Parathyroid adenoma (tissue), 2 donors: Measurements from ENCODE around the gene GPATCH2L.

Experiments
- H2AFZ ChIP-seq: fragments of 300-600 bp; sonication (generic); one replicate; pipeline ENCODE4 v1.7.0; 2017; ENCODE audit warnings: antibody characterized with exemption, mild to moderate bottlenecking
- H3K27ac ChIP-seq: fragments of 300-600 bp; sonication (generic); one replicate; pipeline ENCODE4 v1.7.0; 2017
- H3K27me3 ChIP-seq: fragments of 300-600 bp; sonication (generic); one replicate; pipeline ENCODE4 v1.7.0; 2017; ENCODE audit warnings: low read length; ENCODE audit not compliant: control insufficient read depth, insufficient read depth
- H3K36me3 ChIP-seq: fragments of 300-600 bp; sonication (generic); one replicate; pipeline ENCODE4 v1.7.0; 2017; ENCODE audit warnings: low read length; ENCODE audit not compliant: control insufficient read depth, insufficient read depth
- H3K4me1 ChIP-seq: fragments of 300-600 bp; sonication (generic); one replicate; pipeline ENCODE4 v1.7.0; 2017; ENCODE audit warnings: control low read depth
- H3K4me2 ChIP-seq: fragments of 300-600 bp; sonication (generic); one replicate; pipeline ENCODE4 v1.7.0; 2017; ENCODE audit warnings: low read length
- H3K4me3 ChIP-seq: fragments of 300-600 bp; sonication (generic); one replicate; pipeline ENCODE4 v1.7.0; 2017; ENCODE audit warnings: low read depth, low read length
- H3K79me2 ChIP-seq: fragments of 300-600 bp; sonication (generic); one replicate; pipeline ENCODE4 v1.7.0; 2017; ENCODE audit warnings: control low read depth
- H3K9ac ChIP-seq: fragments of 300-600 bp; sonication (generic); one replicate; pipeline ENCODE4 v1.7.0; 2017; ENCODE audit warnings: mild to moderate bottlenecking
- H3K9me3 ChIP-seq: fragments of 300-600 bp; sonication (generic); one replicate; pipeline ENCODE4 v1.7.0; 2017; ENCODE audit warnings: low read length; ENCODE audit not compliant: control insufficient read depth
- TF ChIP-seq, protein P1 (sequence below): fragments of 300-600 bp; sonication (generic); IDR thresholded peaks from one replicate; pipeline ENCODE4 v1.7.0; 2017; ENCODE audit warnings: antibody characterized with exemption, mild to moderate bottlenecking
- donor health status: primary hyperparathyroidism.

The GPATCH2L gene

DNA sequence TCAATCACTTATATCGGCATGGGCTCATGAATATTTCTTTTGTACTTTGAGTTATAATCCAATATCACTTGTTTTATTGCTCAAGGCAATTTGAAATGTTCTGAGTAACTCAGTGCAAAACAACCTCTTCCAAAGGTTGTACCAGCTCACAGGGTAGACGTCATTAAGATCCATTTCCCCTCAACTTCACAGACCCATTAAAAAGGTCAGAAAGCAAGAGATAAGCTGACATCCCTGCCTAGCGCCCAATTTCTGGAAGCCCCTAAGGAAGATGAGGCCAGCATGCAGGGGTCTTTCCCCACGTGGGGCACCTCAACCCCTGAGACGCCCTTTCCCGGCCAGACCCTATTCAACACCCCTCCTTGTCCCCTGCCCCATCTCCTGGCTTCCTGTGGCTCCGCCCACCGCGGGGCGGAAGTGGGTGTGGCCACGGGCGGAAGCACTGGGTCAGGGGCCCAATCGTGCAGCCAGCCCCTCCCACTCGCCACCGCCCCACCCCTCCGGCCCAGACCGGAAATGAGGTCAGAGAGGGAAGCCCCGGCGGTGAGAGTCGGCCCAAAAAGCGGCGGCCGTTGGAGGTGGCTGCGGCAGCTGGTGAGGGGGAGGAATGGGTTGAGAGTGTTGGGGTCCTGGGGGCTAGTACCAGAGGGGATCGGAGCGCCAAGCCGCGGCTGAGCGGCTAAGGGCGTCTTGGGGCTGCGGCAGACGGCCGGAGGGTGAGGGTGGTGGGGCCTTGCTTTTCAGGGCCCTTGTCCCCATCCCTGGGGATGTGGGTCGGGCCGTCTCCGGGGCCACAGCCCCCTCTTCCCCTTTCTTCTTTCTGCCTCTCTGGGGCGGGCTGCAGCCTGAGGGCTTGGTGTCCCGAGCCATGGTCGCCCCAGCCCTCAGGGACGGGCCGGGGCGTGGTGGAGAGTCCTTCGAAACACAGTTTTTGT lies at the start of gene GPATCH2L:
TSS of gene GPATCH2L (plus strand) at position 525 of the 935 bp plus-strand sequence. CDS start 2,442 bp downstream, outside the sequence.
- H3K4me3 ChIP-seq: peak within 1 kb of the TSS; percentile 88
- peak within 1 kb of the TSS; percentile 50 for H3K27ac ChIP-seq
- TF ChIP-seq, protein P1, sequence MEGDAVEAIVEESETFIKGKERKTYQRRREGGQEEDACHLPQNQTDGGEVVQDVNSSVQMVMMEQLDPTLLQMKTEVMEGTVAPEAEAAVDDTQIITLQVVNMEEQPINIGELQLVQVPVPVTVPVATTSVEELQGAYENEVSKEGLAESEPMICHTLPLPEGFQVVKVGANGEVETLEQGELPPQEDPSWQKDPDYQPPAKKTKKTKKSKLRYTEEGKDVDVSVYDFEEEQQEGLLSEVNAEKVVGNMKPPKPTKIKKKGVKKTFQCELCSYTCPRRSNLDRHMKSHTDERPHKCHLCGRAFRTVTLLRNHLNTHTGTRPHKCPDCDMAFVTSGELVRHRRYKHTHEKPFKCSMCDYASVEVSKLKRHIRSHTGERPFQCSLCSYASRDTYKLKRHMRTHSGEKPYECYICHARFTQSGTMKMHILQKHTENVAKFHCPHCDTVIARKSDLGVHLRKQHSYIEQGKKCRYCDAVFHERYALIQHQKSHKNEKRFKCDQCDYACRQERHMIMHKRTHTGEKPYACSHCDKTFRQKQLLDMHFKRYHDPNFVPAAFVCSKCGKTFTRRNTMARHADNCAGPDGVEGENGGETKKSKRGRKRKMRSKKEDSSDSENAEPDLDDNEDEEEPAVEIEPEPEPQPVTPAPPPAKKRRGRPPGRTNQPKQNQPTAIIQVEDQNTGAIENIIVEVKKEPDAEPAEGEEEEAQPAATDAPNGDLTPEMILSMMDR: no peak
- H3K27me3 ChIP-seq: no peaks in the 10 kb centered on the region
- no peaks in the 10 kb centered on the region for H3K9me3 ChIP-seq
- peak within 1 kb of the TSS; percentile 84 for H3K4me2 ChIP-seq
- peaks cover 16% of the 10 kb centered on the region for H3K4me1 ChIP-seq
- peak within 1 kb of the TSS; percentile 96 for H2AFZ ChIP-seq
- H3K36me3 ChIP-seq: no peaks in the 10 kb centered on the region
- peak within 1 kb of the TSS; percentile 88 for H3K9ac ChIP-seq
- H3K79me2 ChIP-seq: peaks cover 30% of the 10 kb centered on the region

DNA sequence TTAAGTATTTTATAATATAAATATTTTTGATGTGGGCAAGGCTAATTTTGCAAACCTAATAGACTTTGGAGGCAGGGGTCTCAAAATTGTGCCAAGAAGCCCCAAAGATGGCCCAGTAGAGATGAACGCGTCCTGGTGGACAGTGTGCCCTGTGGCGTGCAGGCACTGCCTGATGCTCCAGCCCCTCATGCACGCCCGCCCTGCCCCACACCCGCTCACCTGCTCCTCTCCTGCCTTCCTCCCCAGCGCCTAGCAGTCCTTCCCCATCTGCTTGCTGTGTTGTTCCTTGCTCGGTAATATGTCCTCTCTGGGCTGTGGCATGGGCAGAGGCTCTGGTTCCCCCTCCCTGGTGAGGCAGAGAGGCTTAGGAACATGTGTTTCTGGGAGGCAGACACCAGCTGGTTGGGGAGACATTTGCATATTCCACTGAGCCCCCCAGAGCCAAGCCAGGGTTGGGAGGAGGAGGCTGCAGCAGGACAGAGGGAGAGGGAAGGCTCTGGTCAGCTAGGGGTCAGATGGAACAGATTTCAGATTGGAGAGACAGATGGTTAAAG lies 46.8 kb upstream of the GPATCH2L start:
- no peak overlapping the region for H3K9ac ChIP-seq
- H2AFZ ChIP-seq: no peak overlapping the region
- H3K4me2 ChIP-seq: no peak overlapping the region
- H3K27me3 ChIP-seq: no peaks in the 10 kb centered on the region
- H3K27ac ChIP-seq: no peak overlapping the region
- TF ChIP-seq, protein P1: no peak
- peaks cover 8% of the 10 kb centered on the region for H3K4me1 ChIP-seq
- no peaks in the 10 kb centered on the region for H3K36me3 ChIP-seq
- H3K9me3 ChIP-seq: no peaks in the 10 kb centered on the region
- no peaks in the 10 kb centered on the region for H3K79me2 ChIP-seq
- no peak overlapping the region for H3K4me3 ChIP-seq

DNA sequence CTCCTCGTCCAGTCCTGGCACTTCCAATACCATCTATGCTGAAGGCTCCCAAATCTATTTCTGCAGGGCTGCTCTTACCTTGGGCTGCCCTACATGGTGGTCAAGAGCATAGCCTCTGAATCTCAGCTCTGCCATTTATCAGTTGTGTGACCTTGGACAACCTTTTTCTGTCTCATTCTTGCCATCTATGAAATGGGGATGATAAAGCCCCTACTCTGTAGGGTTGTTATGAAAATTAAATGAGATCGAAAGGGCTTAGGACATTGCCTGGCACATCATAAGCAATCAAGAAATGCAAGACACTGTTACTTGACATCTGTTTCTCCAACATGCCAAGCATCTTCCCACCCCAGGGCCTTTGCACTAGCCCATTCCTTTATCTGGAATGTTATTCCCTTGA lies 45.5 kb upstream of the GPATCH2L start:
- Histone ChIP-seq H3K4me2 (no peak overlapping the region), H3K4me1 (peaks cover 8% of the 10 kb centered on the region), H3K27ac (no peak overlapping the region), H3K4me3 (no peak overlapping the region), H3K79me2 (no peaks in the 10 kb centered on the region), H3K36me3 (no peaks in the 10 kb centered on the region), H3K9ac (no peak overlapping the region), H2AFZ (no peak overlapping the region), H3K27me3 (no peaks in the 10 kb centered on the region), H3K9me3 (no peaks in the 10 kb centered on the region)
- TF ChIP-seq, protein P1: no peak

DNA sequence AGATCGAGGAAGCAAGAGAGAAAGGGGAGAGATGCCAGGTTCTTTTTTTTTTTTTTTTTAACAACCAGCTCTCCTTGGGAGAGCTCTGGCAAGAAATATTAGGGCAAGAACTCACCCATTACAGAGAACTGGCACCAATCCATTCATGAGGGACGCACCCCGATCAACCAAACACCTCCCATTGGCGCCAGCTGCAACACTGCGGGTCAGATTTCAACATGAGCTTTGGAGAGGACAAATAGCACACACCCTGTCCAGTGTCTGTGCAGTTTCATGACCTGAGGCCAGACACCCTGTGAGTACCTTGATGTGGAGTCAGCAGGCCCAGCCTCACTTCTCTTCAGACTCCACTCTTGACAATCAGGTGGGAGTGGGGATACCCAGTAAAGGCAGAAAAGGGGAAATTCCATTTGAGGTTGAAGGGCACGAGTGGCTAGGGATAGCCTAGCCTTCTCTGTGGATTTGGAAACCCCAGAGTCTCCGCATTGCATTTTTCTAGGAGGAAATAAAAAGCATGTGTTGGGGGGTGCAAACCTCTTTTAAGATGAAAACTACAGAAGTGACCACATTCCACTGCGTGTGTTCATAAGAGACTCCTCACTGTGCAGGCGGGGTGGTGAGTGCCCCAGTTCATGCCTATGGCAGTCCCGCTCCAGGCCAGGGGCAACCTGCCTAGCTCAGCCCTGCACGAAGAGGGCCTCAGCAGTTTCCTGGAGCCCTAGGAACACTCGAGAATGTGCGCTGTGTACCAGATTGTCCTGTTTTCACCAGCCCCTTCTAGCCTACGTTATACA lies 42.4 kb upstream of the GPATCH2L start:
- Histone ChIP-seq H3K79me2 (no peaks in the 10 kb centered on the region), H2AFZ (no peak overlapping the region)

More for the DNA sequence above, 42.4 kb upstream of the GPATCH2L start:
- H3K4me3 ChIP-seq: no peak overlapping the region
- TF ChIP-seq, protein P1: no peak
- H3K9ac ChIP-seq: no peak overlapping the region
- H3K4me1 ChIP-seq: peaks cover 8% of the 10 kb centered on the region
- H3K27me3 ChIP-seq: no peaks in the 10 kb centered on the region
- H3K27ac ChIP-seq: no peak overlapping the region
- H3K9me3 ChIP-seq: no peaks in the 10 kb centered on the region
- H3K36me3 ChIP-seq: no peaks in the 10 kb centered on the region
- no peak overlapping the region for H3K4me2 ChIP-seq
